Measurements from ENCODE around the gene ATP11A. TPM values are rescaled to one million over a fixed set of nuclear protein-coding genes. Genes with fewer than 3 reads are reported as not detected.

ATP11A gene
- total RNA-seq, 1 experiment from 2014 or later, result 80.4 TPM

DNA sequence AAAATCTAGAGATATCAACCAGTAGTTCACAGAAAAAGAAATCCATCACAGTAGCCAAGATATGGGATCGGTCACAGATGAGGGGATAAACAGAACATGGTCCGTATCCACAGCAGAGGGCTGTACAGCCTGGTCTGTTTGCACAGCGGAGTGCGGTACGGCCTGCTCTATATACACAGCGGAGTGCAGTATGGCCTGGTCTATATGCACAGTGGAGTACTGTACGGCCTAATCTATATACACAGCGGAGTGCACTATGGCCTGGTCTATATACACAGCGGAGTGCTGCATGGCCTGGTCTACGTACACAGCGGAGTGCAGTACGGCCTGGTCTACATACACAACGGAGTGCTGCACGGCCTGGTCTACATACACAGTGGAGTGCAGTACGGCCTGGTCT is 236.2 kb downstream of the ATP11A start:
- TF ChIP-seq SP1 (IDR thresholded peaks at IDR 0.05; ENCODE audit: low read depth), result no peak
- no peak for TF ChIP-seq ZNF274 (IDR thresholded peaks at IDR 0.05; ENCODE audit: low read depth, low read length)
- no peak for TF ChIP-seq SIN3A (IDR thresholded peaks at IDR 0.05; ENCODE audit: low read depth)
- no peak for TF ChIP-seq TCF7L2 (IDR thresholded peaks at IDR 0.05; ENCODE audit: borderline replicate concordance, extremely low read depth, insufficient read depth, insufficient read length)
- TF ChIP-seq ZFX (IDR thresholded peaks at IDR 0.05), result no peak
- no peak for TF ChIP-seq ZBTB33 (IDR thresholded peaks at IDR 0.05; ENCODE audit: extremely low read depth, insufficient replicate concordance, low read length)
- no peak for TF ChIP-seq FOSL1 (IDR thresholded peaks at IDR 0.05; ENCODE audit: low read depth)
- no peak for TF ChIP-seq CEBPB (IDR thresholded peaks at IDR 0.05; ENCODE audit: low read depth)
- TF ChIP-seq JUND (IDR thresholded peaks at IDR 0.05), result no peak
- TF ChIP-seq EZH2phosphoT487 (IDR thresholded peaks at IDR 0.05; ENCODE audit: borderline replicate concordance), result no peak
- TF ChIP-seq POLR2AphosphoS5 (IDR thresholded peaks at IDR 0.05; ENCODE audit: low read depth, low read length), result no peak
- no peak for TF ChIP-seq EZH2 (IDR thresholded peaks at IDR 0.05)
- no peak for TF ChIP-seq POLR2A (IDR thresholded peaks at IDR 0.05; ENCODE audit: borderline replicate concordance, extremely low read depth, insufficient read depth, insufficient read length)
- H3K4me2 ChIP-seq (ENCODE audit: low read length), result no peak overlapping the region
- ChIA-PET CTCF (no interaction called here), RAD21 (ENCODE audit: low non-redundant PET in 1 of 2, low total read pairs in 2 of 2, uncharacterized antibody in 2 of 2, unreplicated experiment in 2 of 2) (no interaction called here), POLR2A (no interaction called here)
- no peak for ATAC-seq
- H3K27me3 ChIP-seq (ENCODE audit: insufficient read depth, low read length), result no peaks in the 10 kb centered on the region
- no peaks in the 10 kb centered on the region for H3K36me3 ChIP-seq (ENCODE audit: control insufficient read depth in 1 of 2, insufficient read depth in 2 of 2, low read length in 2 of 2)
- H4K20me1 ChIP-seq (ENCODE audit: insufficient read depth), result no peaks in the 10 kb centered on the region
- H3K27ac ChIP-seq (ENCODE audit: low read depth, low read length), result no peak overlapping the region
- no peak overlapping the region for H3K9ac ChIP-seq (ENCODE audit: low read length)
- H3K4me1 ChIP-seq (ENCODE audit: control insufficient read depth in 1 of 2, insufficient read depth in 2 of 2, low read length in 2 of 2), result peaks cover 1% of the 10 kb centered on the region in 2 experiments; a peak in 3 of 4 replicates
- BruUV-seq (replicated peaks), result no TSS peak
- 0 out of 4 replicates have a peak, but pooled peaks cover 0 to 4% of the 10 kb centered on the region in 2 experiments for H3K9me3 ChIP-seq (ENCODE audit: control insufficient read depth in 1 of 2, insufficient read depth in 1 of 2, low read depth in 1 of 2, low read length in 2 of 2)
- H3K79me2 ChIP-seq (ENCODE audit: insufficient read depth, low read length), result no peaks in the 10 kb centered on the region
- no peak for DNase-seq (ENCODE audit: low read depth, low spot score)
- H2AFZ ChIP-seq (ENCODE audit: low read depth, low read length, poor library complexity, severe bottlenecking), result no peak overlapping the region
- H3K4me3 ChIP-seq (replicated peaks in 1 of 2; ENCODE audit: low read depth in 1 of 2, low read length in 2 of 2), result no peak overlapping the region
- intact Hi-C loops (cut with micrococcal nuclease), result no loop called here
- H3K9me2 ChIP-seq (ENCODE audit: insufficient read depth), result no peaks in the 10 kb centered on the region

All from HCT116 (cell line).